Loucy (cell line): ENCODE measurements around the gene ZNF783.
A peak's percentile ranks its signal among the peaks of the same experiment; 100 is the strongest.

Experiments
- H2AFZ ChIP-seq: fragments of 200-600 bp; sonication (generic); 2 replicates; pipeline ENCODE4 v1.6.0; 2016; ENCODE audit warnings: antibody characterized with exemption, mild to moderate bottlenecking, low read length, moderate library complexity
- H3F3A ChIP-seq: fragments of 200-600 bp; 2 replicates; pipeline ENCODE4 v1.6.0; 2016; ENCODE audit warnings: antibody characterized with exemption, low read depth, mild to moderate bottlenecking
- H3K27me3 ChIP-seq: fragments of 200-600 bp; sonication (generic); 2 replicates; pipeline ENCODE4 v1.6.1; 2014; ENCODE audit warnings: low read length, mild to moderate bottlenecking; ENCODE audit not compliant: insufficient read depth, poor library complexity, severe bottlenecking
- H3K36me3 ChIP-seq: fragments of 200-600 bp; sonication (generic); 2 replicates; pipeline ENCODE4 v1.6.1; 2016; ENCODE audit warnings: low read length; ENCODE audit not compliant: insufficient read depth
- H3K4me1 ChIP-seq: fragments of 200-600 bp; sonication (generic); 2 replicates; pipeline ENCODE4 v1.5.1; 2014; ENCODE audit warnings: low read length, mild to moderate bottlenecking; ENCODE audit not compliant: insufficient read depth, poor library complexity, severe bottlenecking
- H3K4me2 ChIP-seq: fragments of 200-600 bp; sonication (generic); 2 replicates; pipeline ENCODE4 v1.6.0; 2014; ENCODE audit warnings: antibody characterized with exemption, low read length, low read depth, mild to moderate bottlenecking; ENCODE audit not compliant: poor library complexity, severe bottlenecking
- H3K4me3 ChIP-seq: fragments of 200-600 bp; sonication (generic); 2 replicates; pipeline ENCODE4 v1.5.1; 2014; ENCODE audit warnings: low read length, mild to moderate bottlenecking, mixed read lengths; ENCODE audit not compliant: poor library complexity, severe bottlenecking
- H3K79me2 ChIP-seq: fragments of 200-600 bp; sonication (generic); 2 replicates; pipeline ENCODE4 v1.6.1; 2014; ENCODE audit warnings: low read length; ENCODE audit not compliant: insufficient read depth
- H3K9ac ChIP-seq: fragments of 200-600 bp; sonication (generic); 2 replicates; pipeline ENCODE4 v1.6.0; 2014; ENCODE audit warnings: mild to moderate bottlenecking, low read depth, low read length, moderate library complexity; ENCODE audit not compliant: poor library complexity, severe bottlenecking
- H3K9me2 ChIP-seq: fragments of 200-600 bp; sonication (generic); replicated peaks from 2 replicates; pipeline ENCODE4 v1.6.1; 2016; ENCODE audit warnings: low read depth, low read length, mixed read lengths
- H3K9me3 ChIP-seq: fragments of 200-600 bp; sonication (generic); 2 replicates; pipeline ENCODE4 v1.6.1; 2014; ENCODE audit warnings: mild to moderate bottlenecking, antibody characterized with exemption, low read length, low read depth; ENCODE audit not compliant: insufficient read depth
- H4K20me1 ChIP-seq: fragments of 200-600 bp; sonication (generic); 2 replicates; pipeline ENCODE4 v1.6.0; 2014; ENCODE audit warnings: antibody characterized with exemption, low read length, mild to moderate bottlenecking; ENCODE audit not compliant: insufficient read depth, poor library complexity, severe bottlenecking
- EZH2phosphoT487 ChIP-seq: fragments of 200-600 bp; IDR thresholded peaks from 2 replicates; pipeline ENCODE4 v1.6.1; 2018; ENCODE audit warnings: antibody characterized with exemption, mild to moderate bottlenecking, moderate library complexity, borderline replicate concordance
- TF ChIP-seq, protein P1 (sequence below): fragments of 200-600 bp; sonication (generic); conservative IDR thresholded peaks from 2 replicates; pipeline ENCODE4 v1.5.1; 2014; ENCODE audit warnings: mild to moderate bottlenecking, antibody characterized with exemption, low read length

Gene ZNF783

DNA sequence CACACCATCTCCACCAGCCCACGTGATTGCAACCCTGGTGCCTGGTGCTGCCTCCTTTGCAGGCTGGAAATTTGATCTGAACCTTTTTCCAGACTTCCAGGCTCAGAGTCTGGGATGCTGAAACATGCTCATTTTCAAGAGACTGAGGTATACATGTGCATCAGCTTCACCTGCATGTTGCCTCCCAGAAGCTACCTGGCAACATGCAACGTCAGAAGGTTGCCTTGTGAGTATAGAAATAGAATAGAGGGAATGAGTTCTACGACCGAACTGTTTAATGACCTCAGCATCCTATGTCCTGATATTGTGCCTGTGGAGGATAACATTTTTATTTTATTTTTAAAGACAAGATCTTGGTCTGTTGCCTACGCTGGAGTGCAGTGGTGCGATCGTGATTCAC lies 24.5 kb upstream of the ZNF783 start:
- TF ChIP-seq EZH2phosphoT487: no peak
- TF ChIP-seq, protein P1, sequence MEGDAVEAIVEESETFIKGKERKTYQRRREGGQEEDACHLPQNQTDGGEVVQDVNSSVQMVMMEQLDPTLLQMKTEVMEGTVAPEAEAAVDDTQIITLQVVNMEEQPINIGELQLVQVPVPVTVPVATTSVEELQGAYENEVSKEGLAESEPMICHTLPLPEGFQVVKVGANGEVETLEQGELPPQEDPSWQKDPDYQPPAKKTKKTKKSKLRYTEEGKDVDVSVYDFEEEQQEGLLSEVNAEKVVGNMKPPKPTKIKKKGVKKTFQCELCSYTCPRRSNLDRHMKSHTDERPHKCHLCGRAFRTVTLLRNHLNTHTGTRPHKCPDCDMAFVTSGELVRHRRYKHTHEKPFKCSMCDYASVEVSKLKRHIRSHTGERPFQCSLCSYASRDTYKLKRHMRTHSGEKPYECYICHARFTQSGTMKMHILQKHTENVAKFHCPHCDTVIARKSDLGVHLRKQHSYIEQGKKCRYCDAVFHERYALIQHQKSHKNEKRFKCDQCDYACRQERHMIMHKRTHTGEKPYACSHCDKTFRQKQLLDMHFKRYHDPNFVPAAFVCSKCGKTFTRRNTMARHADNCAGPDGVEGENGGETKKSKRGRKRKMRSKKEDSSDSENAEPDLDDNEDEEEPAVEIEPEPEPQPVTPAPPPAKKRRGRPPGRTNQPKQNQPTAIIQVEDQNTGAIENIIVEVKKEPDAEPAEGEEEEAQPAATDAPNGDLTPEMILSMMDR: no peak
- 0 out of 2 replicates have a peak, but pooled peaks cover 3% of the 10 kb centered on the region for H3K9me3 ChIP-seq
- H3K9ac ChIP-seq: no peak overlapping the region
- H3K9me2 ChIP-seq: no peaks in the 10 kb centered on the region
- H3K4me2 ChIP-seq: no peak overlapping the region
- H3K79me2 ChIP-seq: peaks cover 31% of the 10 kb centered on the region
- H2AFZ ChIP-seq: no peak overlapping the region
- peaks cover 8% of the 10 kb centered on the region for H4K20me1 ChIP-seq
- peaks cover 16% of the 10 kb centered on the region for H3K4me1 ChIP-seq
- H3F3A ChIP-seq: no peaks in the 10 kb centered on the region
- no peaks in the 10 kb centered on the region for H3K27me3 ChIP-seq
- H3K36me3 ChIP-seq: no peaks in the 10 kb centered on the region
- H3K4me3 ChIP-seq: no peak overlapping the region

DNA sequence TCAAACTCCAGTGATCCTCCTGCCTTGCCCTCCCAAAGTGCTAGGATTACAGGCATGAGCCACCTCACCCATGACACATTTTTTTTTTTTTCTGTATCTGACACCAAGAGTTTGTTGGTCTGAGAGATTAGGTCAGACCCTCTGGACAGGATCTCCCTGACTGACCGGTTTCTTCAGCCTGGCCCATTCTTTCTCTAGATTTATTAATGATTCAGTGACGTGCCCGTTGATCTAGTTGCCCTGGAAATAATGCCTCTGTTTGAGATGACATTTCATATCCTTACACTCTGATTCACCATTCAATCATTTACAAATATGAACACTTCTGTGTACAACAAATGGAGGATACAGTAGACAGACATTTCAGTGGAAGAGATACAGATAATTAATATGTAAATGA lies 23.9 kb upstream of the ZNF783 start:
- Histone ChIP-seq H2AFZ (0 out of 2 replicates have a peak overlapping the region, but pooled peaks have one; percentile 12), H3K4me1 (peaks cover 16% of the 10 kb centered on the region), H3K9me2 (no peaks in the 10 kb centered on the region), H3K79me2 (peaks cover 36% of the 10 kb centered on the region), H3K4me2 (no peak overlapping the region), H3K36me3 (no peaks in the 10 kb centered on the region), H3K9ac (no peak overlapping the region), H3F3A (no peaks in the 10 kb centered on the region), H3K4me3 (no peak overlapping the region), H4K20me1 (peaks cover 8% of the 10 kb centered on the region), H3K27me3 (no peaks in the 10 kb centered on the region), H3K9me3 (0 out of 2 replicates have a peak, but pooled peaks cover 4% of the 10 kb centered on the region)
- TF ChIP-seq, protein P1: no peak
- no peak for TF ChIP-seq EZH2phosphoT487

DNA sequence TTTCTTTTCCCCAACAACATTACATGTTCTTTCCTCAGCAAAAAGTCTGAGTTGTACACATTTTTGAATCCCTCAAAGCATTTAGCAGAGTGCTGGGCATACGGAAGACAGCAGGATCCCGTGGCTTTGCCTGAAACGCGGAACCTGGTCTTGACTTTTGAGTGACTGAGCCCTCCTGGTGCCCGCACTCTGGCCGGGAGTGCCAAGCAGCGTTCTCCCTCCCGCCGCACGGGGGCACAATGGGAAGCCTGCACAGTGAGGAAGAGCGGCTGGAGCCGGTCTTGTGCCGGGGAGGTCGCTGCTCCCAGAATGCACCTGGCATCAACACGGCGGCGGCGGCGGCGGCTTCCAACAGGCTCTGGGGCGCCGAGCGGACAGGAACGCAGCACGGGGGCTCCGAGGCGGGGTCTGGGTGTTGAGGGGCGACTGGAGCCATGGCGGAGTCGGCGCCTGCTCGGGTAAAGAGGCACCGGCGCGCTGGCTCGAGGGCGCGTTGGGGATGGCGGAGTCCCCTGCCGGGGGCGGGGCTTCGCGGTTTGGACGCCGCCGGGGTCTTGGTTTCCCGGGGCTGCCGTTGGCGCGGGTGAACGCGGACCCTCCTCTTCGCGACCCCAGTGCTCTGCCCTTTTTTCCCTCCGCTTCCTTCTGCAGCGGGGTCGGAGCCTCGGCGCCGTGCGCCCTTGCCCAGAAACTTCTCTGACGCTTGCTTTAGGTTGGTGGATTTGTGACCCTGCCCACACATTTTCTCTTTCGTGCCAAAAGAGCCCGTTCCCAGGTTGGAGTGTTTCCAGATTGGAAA lies 22.5 kb upstream of the ZNF783 start, which contains the start of gene ZNF212:
Gene ZNF212, plus strand, starts transcription at position 307 of the 799 bp plus-strand sequence. Its CDS starts 128 bp downstream, at position 435.
- Histone ChIP-seq H3K4me3 (peak within 1 kb of the TSS; percentile 89), H3K4me2 (peak within 1 kb of the TSS; percentile 80), H3K79me2 (peaks cover 36% of the 10 kb centered on the region), H2AFZ (peak within 1 kb of the TSS; percentile 97), H3K9me3 (0 out of 2 replicates have a peak, but pooled peaks cover 4% of the 10 kb centered on the region), H3K9ac (peak within 1 kb of the TSS; percentile 84), H4K20me1 (peaks cover 8% of the 10 kb centered on the region), H3F3A (no peaks in the 10 kb centered on the region), H3K36me3 (no peaks in the 10 kb centered on the region), H3K27me3 (no peaks in the 10 kb centered on the region), H3K9me2 (no peaks in the 10 kb centered on the region), H3K4me1 (peaks cover 16% of the 10 kb centered on the region)
- TF ChIP-seq, protein P1: peak; percentile 77
- no peak for TF ChIP-seq EZH2phosphoT487
